HFFc6 (cell line): ENCODE measurements around the gene RGS9. TPM values are rescaled to one million over a fixed set of nuclear protein-coding genes. Genes with fewer than 3 reads are reported as not detected.
"Not testable (repeated sequence)": the region's sequence is repeated elsewhere in the genome, so short reads cannot be mapped to it uniquely, and the experiment has no call there.

ENCODE experiments used
- DNase-seq: peaks from one replicate; pipeline ENCODE4 v3.0.0-alpha.2; 2018
- H3K27ac Mint-ChIP-seq: 2 replicates; pipeline ENCODE4 v1.8.0; 2020; ENCODE audit warnings: mild to moderate bottlenecking, mixed read lengths
- H3K27me3 Mint-ChIP-seq: 2 replicates; pipeline ENCODE4 v1.8.0; 2021; ENCODE audit warnings: mild to moderate bottlenecking, moderate library complexity, mixed read lengths; ENCODE audit not compliant: insufficient read depth
- H3K36me3 Mint-ChIP-seq: 2 replicates; pipeline ENCODE4 v1.8.0; 2021; ENCODE audit warnings: low read depth, mixed read lengths
- H3K4me1 Mint-ChIP-seq: 2 replicates; pipeline ENCODE4 v1.8.0; 2020; ENCODE audit warnings: low read depth, mixed read lengths
- H3K4me3 Mint-ChIP-seq: 2 replicates; pipeline ENCODE4 v1.8.0; 2020; ENCODE audit warnings: mild to moderate bottlenecking, moderate library complexity, mixed read lengths
- H3K9me3 Mint-ChIP-seq: 2 replicates; pipeline ENCODE4 v1.8.0; 2020; ENCODE audit warnings: mild to moderate bottlenecking, mixed read lengths
- CTCF ChIP-seq: fragments of 200-600 bp; sonication (generic); IDR thresholded peaks from 2 replicates; pipeline ENCODE4 v1.5.0; 2021; ENCODE audit warnings: antibody characterized with exemption, mild to moderate bottlenecking
- total RNA-seq, 6 experiments: library from RNA; stranded (reverse); fragmentation: NEBNext Ultra II Directional; extraction: Animal tissue kit (Norgen Biotek cat#: 25700); gene quantifications; 2 replicates in 1 of 6; 3 replicates in 5 of 6; pipeline ENCODE4 v1.2.3, GENCODE V29; 2021

RGS9 gene
- total RNA-seq, 6 experiments from 2014 or later = 0.31 to 0.97 (median 0.42) TPM

- H3K4me3 Mint-ChIP-seq = no peak overlapping the region
- peaks cover 35% of the 10 kb centered on the region for H3K4me1 Mint-ChIP-seq
- H3K9me3 Mint-ChIP-seq = no peaks in the 10 kb centered on the region
- peaks cover 3% of the 10 kb centered on the region for H3K27me3 Mint-ChIP-seq
- DNase-seq = no peak
- no peak overlapping the region for H3K27ac Mint-ChIP-seq
- no peaks in the 10 kb centered on the region for H3K36me3 Mint-ChIP-seq
- no peak for TF ChIP-seq CTCF
These were observed 32.2 kb upstream of the RGS9 start for GRCh38 chr17:65104973-65105372.

GRCh38 chr17:65108152-65108551, 29.0 kb upstream of the RGS9 start:
- Mint-ChIP-seq H3K4me1 (peaks cover 20% of the 10 kb centered on the region), H3K4me3 (no peak overlapping the region), H3K27me3 (peaks cover 7% of the 10 kb centered on the region), H3K27ac (no peak overlapping the region), H3K36me3 (no peaks in the 10 kb centered on the region), H3K9me3 (no peaks in the 10 kb centered on the region)
- TF ChIP-seq CTCF = no peak
- DNase-seq = no peak

- DNase-seq = no peak
- no peaks in the 10 kb centered on the region for H3K36me3 Mint-ChIP-seq
- peaks cover 11% of the 10 kb centered on the region for H3K4me1 Mint-ChIP-seq
- TF ChIP-seq CTCF = no peak
- no peak overlapping the region for H3K4me3 Mint-ChIP-seq
- no peak overlapping the region for H3K27ac Mint-ChIP-seq
- peaks cover 5% of the 10 kb centered on the region for H3K27me3 Mint-ChIP-seq
- no peaks in the 10 kb centered on the region for H3K9me3 Mint-ChIP-seq
These were observed 27.6 kb upstream of the RGS9 start for GRCh38 chr17:65109543-65109942.

GRCh38 chr17:65109990-65110680, 27.0 kb upstream of the RGS9 start:
- no peaks in the 10 kb centered on the region for H3K36me3 Mint-ChIP-seq
- H3K9me3 Mint-ChIP-seq = no peaks in the 10 kb centered on the region
- H3K4me1 Mint-ChIP-seq = peaks cover 11% of the 10 kb centered on the region
- H3K4me3 Mint-ChIP-seq = no peak overlapping the region
- no peak overlapping the region for H3K27ac Mint-ChIP-seq
- no peak for TF ChIP-seq CTCF
- H3K27me3 Mint-ChIP-seq = peaks cover 5% of the 10 kb centered on the region
- no peak for DNase-seq

GRCh38 chr17:65115839-65116238, 21.3 kb upstream of the RGS9 start:
- Mint-ChIP-seq H3K27me3 (peaks cover 4% of the 10 kb centered on the region), H3K4me1 (no peaks in the 10 kb centered on the region), H3K9me3 (no peaks in the 10 kb centered on the region), H3K36me3 (no peaks in the 10 kb centered on the region), H3K4me3 (no peak overlapping the region), H3K27ac (no peak overlapping the region)
- DNase-seq = no peak
- no peak for TF ChIP-seq CTCF

- H3K4me1 Mint-ChIP-seq, H3K4me3 Mint-ChIP-seq, H3K36me3 Mint-ChIP-seq, DNase-seq, H3K27ac Mint-ChIP-seq, H3K9me3 Mint-ChIP-seq, H3K27me3 Mint-ChIP-seq: not testable (repeated sequence)
These were observed 20.7 kb upstream of the RGS9 start for GRCh38 chr17:65116515-65116914.
